PC-9 (cell line): ENCODE measurements around the gene ARID4B. TPM values are rescaled to one million over a fixed set of nuclear protein-coding genes. Genes with fewer than 3 reads are reported as not detected.
"Not testable (repeated sequence)": the region's sequence is repeated elsewhere in the genome, so short reads cannot be mapped to it uniquely, and the experiment has no call there.

Experiments
- BruUV-seq: library from RNA; stranded (reverse); fragments of 400-500 nt; replicated peaks from 2 replicates; lab custom pipeline; 2021; lab: Mats Ljungman, UMichigan
- CTCF ChIA-PET: fragments of 300-600 bp; sonication (Branson Sonifier 250); formaldehyde crosslinking; loops from one replicate; lab custom pipeline; 2022; ENCODE audit warnings: antibody characterized with exemption; lab: Charles Lee
- POLR2A ChIA-PET: fragments of 300-600 bp; sonication (Branson Sonifier 250); formaldehyde crosslinking; loops from one replicate; lab custom pipeline; 2022; ENCODE audit warnings: antibody characterized with exemption; ENCODE audit not compliant: unreplicated experiment; lab: Charles Lee
- DNase-seq, 2 experiments: peaks; one replicate each; pipeline versions ENCODE4 v3.0.0 to v3.0.0-alpha.2; 2015 to 2022; ENCODE audit warnings: mixed read lengths in 1 of 2
- H2AFZ ChIP-seq: fragments of 200-600 bp; sonication (generic); 2 replicates; pipeline ENCODE4 v1.8.1; 2017; ENCODE audit warnings: antibody characterized with exemption
- H3F3A ChIP-seq: fragments of 200-600 bp; sonication (generic); 2 replicates; pipeline ENCODE4 v1.8.1; 2017; ENCODE audit warnings: antibody characterized with exemption, mild to moderate bottlenecking, low read depth; ENCODE audit not compliant: insufficient read depth
- H3K27ac ChIP-seq: fragments of 200-600 bp; sonication (generic); 2 replicates; pipeline ENCODE4 v1.6.1; 2016; ENCODE audit warnings: mixed run types
- H3K27me3 ChIP-seq: fragments of 200-600 bp; sonication (generic); 2 replicates; pipeline ENCODE4 v1.6.1; 2016; ENCODE audit warnings: low read depth, mixed run types; ENCODE audit not compliant: insufficient read depth
- H3K36me3 ChIP-seq: fragments of 200-600 bp; sonication (generic); 2 replicates; pipeline ENCODE4 v1.6.1; 2016; ENCODE audit warnings: low read depth, mixed run types
- H3K4me1 ChIP-seq: fragments of 200-600 bp; sonication (generic); replicated peaks from 2 replicates; pipeline ENCODE4 v1.6.1; 2016; ENCODE audit warnings: mixed run types; ENCODE audit not compliant: insufficient read depth
- H3K4me2 ChIP-seq: fragments of 200-600 bp; sonication (generic); 2 replicates; pipeline ENCODE4 v1.6.1; 2017; ENCODE audit warnings: mixed run types
- H3K4me3 ChIP-seq: fragments of 200-600 bp; sonication (generic); 2 replicates; pipeline ENCODE4 v1.6.1; 2016; ENCODE audit warnings: mixed run types
- H3K79me2 ChIP-seq: fragments of 200-600 bp; sonication (generic); 2 replicates; pipeline ENCODE4 v1.6.1; 2017; ENCODE audit warnings: low read depth, mixed run types
- H3K9me2 ChIP-seq: fragments of 200-600 bp; sonication (generic); 2 replicates; pipeline ENCODE4 v1.8.1; 2017; ENCODE audit warnings: mild to moderate bottlenecking; ENCODE audit not compliant: insufficient read depth
- H3K9me3 ChIP-seq: fragments of 200-600 bp; sonication (generic); 2 replicates; pipeline ENCODE4 v1.8.1; 2016; ENCODE audit warnings: low read depth; ENCODE audit not compliant: insufficient read depth
- H4K20me1 ChIP-seq: fragments of 200-600 bp; sonication (generic); 2 replicates; pipeline ENCODE4 v1.8.1; 2017; ENCODE audit not compliant: insufficient read depth
- CTCF ChIP-seq: fragments of 200-600 bp; sonication (generic); conservative IDR thresholded peaks from 2 replicates; pipeline ENCODE4 v1.6.1; 2017; ENCODE audit warnings: mixed run types, antibody characterized with exemption, mild to moderate bottlenecking, moderate library complexity
- EZH2 ChIP-seq: fragments of 200-600 bp; sonication (generic); IDR thresholded peaks from 2 replicates; pipeline ENCODE4 v1.8.0; 2017; ENCODE audit warnings: antibody characterized with exemption, low read depth
- intact Hi-C: fragments of 100-400 bp; cut with micrococcal nuclease; formaldehyde crosslinking; loops from one replicate; pipeline ENCODE4 v1.10.0; 2022; ENCODE audit not compliant: unreplicated experiment
- total RNA-seq: library from RNA; stranded (reverse); gene quantifications from 2 replicates; pipeline ENCODE4 v1.2.3, GENCODE V29; 2021

The ARID4B gene
- total RNA-seq, 1 experiment from 2014 or later: 47.1 TPM

DNA sequence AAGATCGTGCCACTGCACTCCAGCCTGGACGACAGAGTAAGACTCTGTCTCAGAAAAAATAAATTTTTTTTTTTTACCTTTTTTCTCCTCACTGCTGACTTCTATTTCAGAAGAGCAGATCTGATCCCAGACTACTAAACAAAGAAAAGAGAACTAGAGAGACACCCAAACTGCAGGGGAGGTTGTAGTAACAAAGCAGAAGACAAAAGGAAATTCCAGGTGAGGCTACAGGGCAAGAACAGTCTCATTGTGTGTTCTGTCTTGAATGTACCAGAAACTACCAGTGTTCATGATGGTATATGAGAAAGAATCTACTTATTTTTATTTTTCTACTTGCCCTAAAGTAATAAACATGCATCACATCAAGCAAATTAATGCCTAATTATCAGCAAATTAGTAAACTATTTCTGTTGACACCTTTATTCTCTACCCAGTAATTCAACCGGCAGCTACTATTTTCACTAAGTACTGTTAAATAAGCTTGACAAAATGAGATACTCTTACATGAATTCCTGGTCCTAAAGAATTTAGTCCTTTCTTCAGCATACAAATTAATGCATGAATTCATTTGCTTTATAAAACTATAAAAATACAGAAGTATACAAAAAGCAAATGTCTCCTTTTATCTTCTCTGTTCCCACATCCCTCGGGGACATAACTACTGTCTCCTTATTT lies 40.6 kb downstream of the ARID4B start:
- BruUV-seq: no TSS peak
- no peak overlapping the region for H2AFZ ChIP-seq
- no peak for TF ChIP-seq CTCF
- TF ChIP-seq EZH2: no peak
- DNase-seq: no peak
- H3K36me3 ChIP-seq: no peaks in the 10 kb centered on the region
- no peaks in the 10 kb centered on the region for H3K9me2 ChIP-seq
- no peak overlapping the region for H3K4me2 ChIP-seq
- peaks cover 6% of the 10 kb centered on the region; the same call in 1 of the 2 replicates for H3F3A ChIP-seq
- intact Hi-C loops: no loop called here
- peaks cover 96% of the 10 kb centered on the region for H3K79me2 ChIP-seq
- H3K9me3 ChIP-seq: no peaks in the 10 kb centered on the region
- peak overlapping the region; percentile 17; the same call in 1 of the 2 replicates for H3K27ac ChIP-seq
- H4K20me1 ChIP-seq: peaks cover 62% of the 10 kb centered on the region
- H3K4me3 ChIP-seq: no peak overlapping the region
- H3K27me3 ChIP-seq: no peaks in the 10 kb centered on the region
- 0 out of 2 replicates have a peak, but pooled peaks cover 21% of the 10 kb centered on the region for H3K4me1 ChIP-seq
- POLR2A ChIA-PET: no interaction called here
- CTCF ChIA-PET: no interaction called here

- CTCF ChIA-PET: no interaction called here
- 0 out of 2 replicates have a peak overlapping the region, but pooled peaks have one; percentile 17 for H3K27ac ChIP-seq
Observed at GRCh38 chr1:235286667-235287066, 41.3 kb downstream of the ARID4B start.

GRCh38 chr1:235284231-235284769 lies 43.7 kb downstream of the ARID4B start:
- H3F3A ChIP-seq: peaks cover 3% of the 10 kb centered on the region; the same call in 1 of the 2 replicates
- intact Hi-C loops: no loop called here
- H2AFZ ChIP-seq: no peak overlapping the region
- H4K20me1 ChIP-seq: peaks cover 43% of the 10 kb centered on the region
- H3K79me2 ChIP-seq: peaks cover 97% of the 10 kb centered on the region
- no peaks in the 10 kb centered on the region for H3K9me3 ChIP-seq
- no TSS peak for BruUV-seq
- H3K27me3 ChIP-seq: no peaks in the 10 kb centered on the region
- TF ChIP-seq EZH2: no peak
- no peak for TF ChIP-seq CTCF
- H3K36me3 ChIP-seq: no peaks in the 10 kb centered on the region
- ChIA-PET POLR2A (no interaction called here), CTCF (no interaction called here)
- no peak overlapping the region for H3K4me3 ChIP-seq
- no peak overlapping the region for H3K27ac ChIP-seq
- H3K4me1 ChIP-seq: 0 out of 2 replicates have a peak, but pooled peaks cover 14% of the 10 kb centered on the region
- no peak for DNase-seq
- no peaks in the 10 kb centered on the region for H3K9me2 ChIP-seq
- H3K4me2 ChIP-seq: no peak overlapping the region

More at GRCh38 chr1:235286667-235287066, 41.3 kb downstream of the ARID4B start:
- peaks cover 96% of the 10 kb centered on the region for H3K79me2 ChIP-seq
- no peaks in the 10 kb centered on the region for H3K27me3 ChIP-seq
- H3K4me3 ChIP-seq: no peak overlapping the region
- intact Hi-C loops: no loop called here
- H3F3A ChIP-seq: peaks cover 6% of the 10 kb centered on the region; the same call in 1 of the 2 replicates
- no peak overlapping the region for H2AFZ ChIP-seq
- 0 out of 2 replicates have a peak, but pooled peaks cover 14% of the 10 kb centered on the region for H3K4me1 ChIP-seq
- H3K36me3 ChIP-seq: no peaks in the 10 kb centered on the region
- no peaks in the 10 kb centered on the region for H3K9me3 ChIP-seq
- POLR2A ChIA-PET: no interaction called here
- no peak for TF ChIP-seq CTCF
- TF ChIP-seq EZH2: no peak
- DNase-seq: no peak
- no TSS peak for BruUV-seq
- peaks cover 57% of the 10 kb centered on the region for H4K20me1 ChIP-seq
- no peaks in the 10 kb centered on the region for H3K9me2 ChIP-seq
- no peak overlapping the region for H3K4me2 ChIP-seq

DNA sequence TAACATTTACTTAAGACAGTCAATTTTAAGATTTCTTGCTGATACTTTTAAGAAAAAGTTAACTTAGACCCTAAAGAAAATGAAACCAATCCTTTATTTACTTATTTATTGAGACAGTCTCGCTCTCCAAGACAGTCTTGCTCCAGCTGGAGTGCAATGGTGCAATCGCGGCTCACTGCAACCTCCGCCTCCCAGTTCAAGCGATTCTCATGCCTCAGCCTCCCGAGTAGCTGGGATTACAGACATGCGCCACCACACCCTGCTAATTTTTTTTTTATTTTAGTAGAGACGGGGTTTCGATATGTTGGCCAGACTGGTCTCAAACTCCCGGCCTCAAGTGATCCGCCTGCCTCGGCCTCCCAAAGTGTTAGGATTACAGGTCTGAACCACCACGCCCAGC lies 44.3 kb downstream of the ARID4B start:
- H3K27me3 ChIP-seq, DNase-seq, POLR2A ChIA-PET, H3K4me3 ChIP-seq, H3F3A ChIP-seq, H3K36me3 ChIP-seq, H2AFZ ChIP-seq, H3K9me3 ChIP-seq, BruUV-seq, H3K4me2 ChIP-seq, intact Hi-C loops, H3K27ac ChIP-seq, CTCF ChIA-PET, H3K9me2 ChIP-seq: not testable (repeated sequence)
- Histone ChIP-seq H3K4me1 (0 out of 2 replicates have a peak, but pooled peaks cover 14% of the 10 kb centered on the region), H3K79me2 (peaks cover 97% of the 10 kb centered on the region), H4K20me1 (peaks cover 44% of the 10 kb centered on the region)
